Neural cell (in vitro differentiated cells): ENCODE data around the gene JPT2.

Source experiments
- CTCF ChIP-seq: fragments of 450-650 bp; IDR thresholded peaks from 2 replicates; pipeline ENCODE4 v1.5.1; 2014; ENCODE audit warnings: antibody characterized with exemption, mild to moderate bottlenecking, moderate library complexity; ENCODE audit not compliant: poor library complexity, severe bottlenecking
- EP300 ChIP-seq: fragments of 450-650 bp; conservative IDR thresholded peaks from 2 replicates; pipeline ENCODE4 v1.6.1; 2014; ENCODE audit warnings: antibody characterized with exemption, mild to moderate bottlenecking, moderate library complexity; ENCODE audit not compliant: poor library complexity, severe bottlenecking
- EZH2 ChIP-seq: fragments of 200-600, 300-800 bp; shearing (Covaris generic), sonication (generic); IDR thresholded peaks from 2 replicates; pipeline ENCODE4 v1.6.1; 2014; ENCODE audit warnings: antibody characterized with exemption, low read length, borderline replicate concordance, mild to moderate bottlenecking; ENCODE audit not compliant: insufficient read depth, poor library complexity, severe bottlenecking
- MXI1 ChIP-seq: fragments of 450-650 bp; conservative IDR thresholded peaks from 2 replicates; pipeline ENCODE4 v1.6.1; 2014; ENCODE audit warnings: antibody characterized with exemption, mild to moderate bottlenecking; ENCODE audit not compliant: poor library complexity, severe bottlenecking
- RAD21 ChIP-seq: fragments of 450-650 bp; conservative IDR thresholded peaks from 2 replicates; pipeline ENCODE4 v1.6.1; 2014; ENCODE audit warnings: antibody characterized with exemption, mild to moderate bottlenecking, moderate library complexity
- REST ChIP-seq: IDR thresholded peaks from 2 replicates; pipeline ENCODE4 v1.6.1; 2012; ENCODE audit warnings: borderline replicate concordance
- TAF1 ChIP-seq: IDR thresholded peaks from 2 replicates; pipeline ENCODE4 v1.6.1; 2012; ENCODE audit warnings: low read depth

GRCh38 chr16:1680361-1680760, 2.3 kb downstream of the JPT2 start:
- no peak for TF ChIP-seq EP300
- TF ChIP-seq CTCF = no peak
- TF ChIP-seq TAF1 = no peak
- no peak for TF ChIP-seq REST
- no peak for TF ChIP-seq MXI1
- TF ChIP-seq EZH2 = no peak
- TF ChIP-seq RAD21 = no peak
